HG03103 (cell line): ENCODE data around the gene SNX33.
A peak's percentile ranks its signal among the peaks of the same experiment; 100 is the strongest.
"Not testable (repeated sequence)": the region's sequence is repeated elsewhere in the genome, so short reads cannot be mapped to it uniquely, and the experiment has no call there.

ENCODE experiments used
- ATAC-seq: cut with Tn5 transposase; IDR thresholded peaks from one replicate; pipeline ENCODE4 v1.9.1; 2021; ENCODE audit warnings: low read depth; ENCODE audit not compliant: unreplicated experiment

The SNX33 gene

GRCh38 chr15:75647370-75648155 lies at the start of gene SNX33:
TSS of gene SNX33 (plus strand) at chr15:75647912. CDS start at chr15:75649103, 1,191 bp downstream.
- ATAC-seq = no peak

GRCh38 chr15:75598361-75598760 lies 49.4 kb upstream of the SNX33 start:
- no peak for ATAC-seq

GRCh38 chr15:75599401-75599800 lies 48.3 kb upstream of the SNX33 start:
- ATAC-seq = no peak

- ATAC-seq = no peak
Measured at GRCh38 chr15:75606026-75606425, 41.7 kb upstream of the SNX33 start.

GRCh38 chr15:75606711-75607699 lies 40.7 kb upstream of the SNX33 start:
- no peak for ATAC-seq

GRCh38 chr15:75616766-75617165 lies 30.9 kb upstream of the SNX33 start:
- ATAC-seq = no peak

GRCh38 chr15:75620058-75620820 lies 27.5 kb upstream of the SNX33 start:
- no peak for ATAC-seq

- no peak for ATAC-seq
Measured at GRCh38 chr15:75620841-75621391, 26.8 kb upstream of the SNX33 start.

GRCh38 chr15:75622505-75622904 lies 25.2 kb upstream of the SNX33 start:
- no peak for ATAC-seq

- peak; percentile 70 for ATAC-seq
Measured at GRCh38 chr15:75625542-75626347, 22.0 kb upstream of the SNX33 start, which contains the start of gene SNUPN. TSS of gene SNUPN (minus strand) at chr15:75625725. CDS start at chr15:75621051, 4,674 bp downstream.

GRCh38 chr15:75631935-75632334 lies 15.8 kb upstream of the SNX33 start:
- ATAC-seq = no peak

- not testable (repeated sequence) for ATAC-seq
Measured at GRCh38 chr15:75633922-75634321, 13.8 kb upstream of the SNX33 start.

GRCh38 chr15:75636026-75636425 lies 11.7 kb upstream of the SNX33 start:
- ATAC-seq = no peak

- ATAC-seq = no peak
Measured at GRCh38 chr15:75637245-75638009, 10.3 kb upstream of the SNX33 start.

- no peak for ATAC-seq
Measured at GRCh38 chr15:75639191-75639708, 8.5 kb upstream of the SNX33 start.

GRCh38 chr15:75639709-75640482 lies 7.8 kb upstream of the SNX33 start, which contains the start of gene IMP3:
TSS of gene IMP3 (minus strand) at chr15:75640224. CDS start at chr15:75640168, 56 bp downstream.
- peak; percentile 89 for ATAC-seq

- peak; percentile 19 for ATAC-seq
Measured at GRCh38 chr15:75640483-75641178, 7.1 kb upstream of the SNX33 start.
